WTC11 (cell line): Measurements from ENCODE around the gene POU3F3. TPM values are rescaled to one million over a fixed set of nuclear protein-coding genes. Genes with fewer than 3 reads are reported as not detected.
A peak's percentile ranks its signal among the peaks of the same experiment; 100 is the strongest.

ENCODE experiments used
- ATAC-seq: fragments of 200-7000 bp; cut with Tn5 transposase; 2 replicates; pipeline ENCODE4 v1.10.0; 2021; ENCODE audit warnings: mild to moderate bottlenecking, moderate library complexity
- CTCF ChIA-PET: fragments of 300-600 bp; sonication (Branson Sonifier 250); formaldehyde crosslinking; loops from one replicate; lab custom pipeline; 2021; ENCODE audit warnings: antibody characterized with exemption; lab: Charles Lee
- POLR2A ChIA-PET: fragments of 350-600 bp; sonication (Branson Sonifier 250); formaldehyde crosslinking; loops from one replicate; lab custom pipeline; 2021; ENCODE audit warnings: antibody characterized with exemption; lab: Charles Lee
- DNase-seq: peaks from one replicate; pipeline ENCODE4 v3.0.0; 2021; ENCODE audit warnings: low spot score
- H3K27ac Mint-ChIP-seq: 2 replicates; pipeline ENCODE4 v1.8.0; 2021; ENCODE audit warnings: mixed read lengths
- H3K27me3 Mint-ChIP-seq: 2 replicates; pipeline ENCODE4 v1.8.0; 2021; ENCODE audit warnings: low read depth, mild to moderate bottlenecking, moderate library complexity, mixed read lengths
- H3K36me3 Mint-ChIP-seq: 2 replicates; pipeline ENCODE4 v1.8.0; 2021; ENCODE audit warnings: mixed read lengths
- H3K4me1 Mint-ChIP-seq: 2 replicates; pipeline ENCODE4 v1.8.0; 2022; ENCODE audit warnings: mixed read lengths
- H3K4me3 Mint-ChIP-seq: 2 replicates; pipeline ENCODE4 v1.8.0; 2021; ENCODE audit warnings: mild to moderate bottlenecking, moderate library complexity, mixed read lengths
- H3K9me3 Mint-ChIP-seq: 2 replicates; pipeline ENCODE4 v1.8.0; 2021; ENCODE audit warnings: mixed read lengths
- AR ChIP-seq: fragments of 250-450 bp; sonication (Bioruptor Pico); IDR thresholded peaks from 2 replicates; pipeline ENCODE4 v1.9.0; 2021; ENCODE audit warnings: mild to moderate bottlenecking
- FOXK1 ChIP-seq: sonication (generic); formaldehyde crosslinking; IDR thresholded peaks from 2 replicates; pipeline ENCODE4 v1.8.0; 2022; ENCODE audit warnings: mild to moderate bottlenecking, moderate library complexity, missing genetic modification reagents
- GRHL2 ChIP-seq: fragments of 250-450 bp; sonication (Bioruptor Pico); IDR thresholded peaks from 2 replicates; pipeline ENCODE4 v1.8.0; 2022; ENCODE audit warnings: mild to moderate bottlenecking, moderate library complexity; ENCODE audit not compliant: insufficient replicate concordance, severe bottlenecking
- HMGA2 ChIP-seq: fragments of 250-450 bp; sonication (Bioruptor Pico); IDR thresholded peaks from 2 replicates; pipeline ENCODE4 v1.4.0; 2021; ENCODE audit warnings: mild to moderate bottlenecking, moderate library complexity
- HMGXB4 ChIP-seq: sonication (generic); formaldehyde crosslinking; IDR thresholded peaks from 2 replicates; pipeline ENCODE4 v1.8.1; 2023; ENCODE audit warnings: mild to moderate bottlenecking, moderate library complexity, missing genetic modification reagents
- IRF2 ChIP-seq: sonication (generic); formaldehyde crosslinking; IDR thresholded peaks from 2 replicates; pipeline ENCODE4 v1.8.0; 2022; ENCODE audit warnings: low read depth, missing genetic modification reagents, borderline replicate concordance
- JAZF1 ChIP-seq: fragments of 250-450 bp; sonication (Bioruptor Pico); IDR thresholded peaks from 2 replicates; pipeline ENCODE4 v1.9.0; 2021; ENCODE audit warnings: moderate library complexity, mild to moderate bottlenecking, inconsistent platforms
- KAT7 ChIP-seq: sonication (generic); formaldehyde crosslinking; IDR thresholded peaks from 2 replicates; pipeline ENCODE4 v1.8.1; 2023; ENCODE audit warnings: missing genetic modification reagents, mild to moderate bottlenecking, borderline replicate concordance
- NFYB ChIP-seq: sonication (generic); formaldehyde crosslinking; conservative IDR thresholded peaks from 2 replicates; pipeline ENCODE4 v1.8.0; 2022; ENCODE audit warnings: low read depth, missing genetic modification reagents
- PRDM15 ChIP-seq: sonication (generic); formaldehyde crosslinking; IDR thresholded peaks from 2 replicates; pipeline ENCODE4 v1.8.0; 2022; ENCODE audit warnings: missing genetic modification reagents
- SP1 ChIP-seq: sonication (generic); formaldehyde crosslinking; conservative IDR thresholded peaks from 2 replicates; pipeline ENCODE4 v1.8.1; 2022; ENCODE audit warnings: missing genetic modification reagents
- USF1 ChIP-seq: sonication (generic); formaldehyde crosslinking; IDR thresholded peaks from 2 replicates; pipeline ENCODE4 v1.8.0; 2022; ENCODE audit warnings: mild to moderate bottlenecking, missing genetic modification reagents
- ZBTB43 ChIP-seq: sonication (generic); formaldehyde crosslinking; IDR thresholded peaks from 2 replicates; pipeline ENCODE4 v1.8.1; 2023; ENCODE audit warnings: mild to moderate bottlenecking, missing genetic modification reagents
- ZNF263 ChIP-seq: sonication (generic); formaldehyde crosslinking; IDR thresholded peaks from 2 replicates; pipeline ENCODE4 v1.8.1; 2022; ENCODE audit warnings: low read depth, mild to moderate bottlenecking, moderate library complexity, missing genetic modification reagents
- ZNF416 ChIP-seq: fragments of 250-450 bp; sonication (Bioruptor Pico); IDR thresholded peaks from 2 replicates; pipeline ENCODE4 v1.9.0; 2021; ENCODE audit warnings: mild to moderate bottlenecking, inconsistent platforms
- ZNF512 ChIP-seq: sonication (generic); formaldehyde crosslinking; IDR thresholded peaks from 2 replicates; pipeline ENCODE4 v1.8.1; 2022; ENCODE audit warnings: missing genetic modification reagents, borderline replicate concordance
- total RNA-seq: library from RNA; stranded (reverse); gene quantifications from 3 replicates; pipeline ENCODE4 v1.2.3, GENCODE V29; 2021

The POU3F3 gene
- total RNA-seq, 1 experiment from 2014 or later = not detected

GRCh38 chr2:104862058-104862941, 8.4 kb downstream of the POU3F3 start (continued):
- TF ChIP-seq AR (no peak), SP1 (CRISPR knock-in tag) (no peak), GRHL2 (CRISPR knock-in tag) (no peak)

- Mint-ChIP-seq H3K27ac (no peak overlapping the region), H3K36me3 (no peaks in the 10 kb centered on the region; the same call in 1 of the 2 replicates), H3K4me3 (peak overlapping the region; percentile 51), H3K27me3 (peaks cover 99% of the 10 kb centered on the region), H3K4me1 (peaks cover 61% of the 10 kb centered on the region), H3K9me3 (no peaks in the 10 kb centered on the region)
- ATAC-seq (no peak), DNase-seq (no peak)
- TF ChIP-seq HMGA2 (CRISPR knock-in tag) (peak; percentile 88), ZNF416 (CRISPR knock-in tag) (no peak)
- CTCF ChIA-PET = interaction anchor here (1.4 kb wide), 1 partner anchor 9 kb away, joined by 8 read pairs; no protein-coding TSS in a partner anchor
- POLR2A ChIA-PET = no interaction called here
Measured at GRCh38 chr2:104863146-104863467, 9.2 kb downstream of the POU3F3 start.

GRCh38 chr2:104863468-104864279, 9.8 kb downstream of the POU3F3 start:
- peaks cover 99% of the 10 kb centered on the region for H3K27me3 Mint-ChIP-seq
- H3K9me3 Mint-ChIP-seq = no peaks in the 10 kb centered on the region
- peak; percentile 40 for ATAC-seq
- H3K4me1 Mint-ChIP-seq = peaks cover 60% of the 10 kb centered on the region
- peak overlapping the region; percentile 51 for H3K4me3 Mint-ChIP-seq
- peak; percentile 55 for DNase-seq
- CTCF ChIA-PET = interaction anchor here (0.8 to 1.4 kb wide), 2 partner anchors 9 to 10 kb away, joined by 3 to 8 read pairs; no protein-coding TSS in a partner anchor
- no peak overlapping the region for H3K27ac Mint-ChIP-seq
- TF ChIP-seq HMGXB4 (CRISPR knock-in tag) = no peak
- no peak for TF ChIP-seq SP1 (CRISPR knock-in tag)
- no peak for TF ChIP-seq JAZF1
- no peak for TF ChIP-seq NFYB
- TF ChIP-seq HMGA2 (CRISPR knock-in tag) = no peak
- TF ChIP-seq ZNF512 (CRISPR knock-in tag) = no peak
- no peak for TF ChIP-seq FOXK1 (CRISPR knock-in tag)
- TF ChIP-seq USF1 (CRISPR knock-in tag) = no peak
- no peak for TF ChIP-seq KAT7 (CRISPR knock-in tag)
- TF ChIP-seq IRF2 = no peak
- TF ChIP-seq PRDM15 (CRISPR knock-in tag) = no peak
- no peak for TF ChIP-seq ZNF263 (CRISPR knock-in tag)
- no peak for TF ChIP-seq ZBTB43
- H3K36me3 Mint-ChIP-seq = no peaks in the 10 kb centered on the region; the same call in 1 of the 2 replicates
- POLR2A ChIA-PET = no interaction called here
